ENCODE results near the gene OR4B1. TPM values are rescaled to one million over a fixed set of nuclear protein-coding genes. Genes with fewer than 3 reads are reported as not detected.
A peak's percentile ranks its signal among the peaks of the same experiment; 100 is the strongest.

OR4B1 gene
- total and polyA plus RNA-seq, 2 donors (not counting 1 experiment from before 2014, with no cell fraction given): not detected

DNA sequence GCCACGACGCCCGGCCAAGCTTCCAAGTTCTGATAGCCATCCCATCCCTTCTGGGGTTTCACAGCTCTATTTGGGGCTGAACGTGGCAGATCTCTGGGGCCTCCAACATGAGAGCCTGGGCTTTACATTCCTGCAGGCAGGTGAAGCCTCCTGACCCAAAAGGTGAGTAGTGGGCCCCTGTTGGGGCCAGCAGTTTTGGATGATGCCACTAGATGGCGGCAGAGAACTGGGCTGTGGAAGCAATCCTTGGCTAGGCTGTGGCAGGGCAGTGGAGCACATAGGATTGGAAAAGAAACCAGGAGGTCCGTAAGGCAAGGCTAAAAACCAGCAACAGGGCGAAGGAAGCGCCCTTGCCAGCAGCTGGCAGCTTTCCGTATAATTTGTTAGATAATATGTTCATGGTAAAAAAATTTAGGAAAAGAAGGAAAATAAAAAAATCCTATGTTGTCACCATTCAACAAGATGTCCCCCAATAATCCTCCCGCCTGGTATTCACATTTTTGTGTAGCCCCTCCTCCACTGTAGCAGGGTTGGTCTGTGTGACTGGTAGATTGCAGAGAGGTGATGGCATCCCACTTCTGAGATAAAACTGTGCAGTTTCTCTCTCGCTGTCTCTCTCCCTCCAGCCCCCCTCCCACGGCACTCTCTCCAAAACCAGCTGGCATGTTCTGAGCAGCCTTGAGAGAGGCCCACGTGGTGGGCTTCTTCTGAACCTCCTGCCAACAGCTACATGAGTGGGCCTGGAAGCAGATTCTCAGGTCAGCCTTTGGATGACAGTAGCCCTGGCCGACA lies 43.6 kb upstream of the OR4B1 start:
- Histone ChIP-seq H2AFZ (ENCODE audit: insufficient read depth, low read depth, low read length, poor library complexity, severe bottlenecking) (no peak overlapping the region), H3K9me3 (ENCODE audit: control extremely low read depth in 1 of 3, control insufficient read depth in 2 of 3, insufficient read depth in 1 of 3, low read length in 2 of 3) (no peaks in the 10 kb centered on the region), H3K4me2 (replicated peaks; ENCODE audit: low read depth, low read length, poor library complexity, severe bottlenecking) (no peak overlapping the region), H3K79me2 (ENCODE audit: control insufficient read depth, insufficient read depth, low read length) (no peaks in the 10 kb centered on the region), H3K36me3 (replicated peaks in 1 of 2; ENCODE audit: control extremely low read depth in 1 of 2, control insufficient read depth in 1 of 2, extremely low read depth in 1 of 2, insufficient read depth in 2 of 2, low read length in 1 of 2) (peaks cover 0 to 4% of the 10 kb centered on the region in 2 experiments), H3K9ac (ENCODE audit: low read length) (no peak overlapping the region), H3K27me3 (replicated peaks in 1 of 4; ENCODE audit: control extremely low read depth in 1 of 4, control insufficient read depth in 3 of 4, insufficient read depth in 4 of 4, low read length in 3 of 4) (no peaks in the 10 kb centered on the region), H3K4me3 (ENCODE audit: control extremely low read depth in 1 of 5, extremely low read depth in 1 of 5, insufficient read depth in 1 of 5, low read depth in 2 of 5, low read length in 4 of 5) (no peak overlapping the region), H3K4me1 (ENCODE audit: control insufficient read depth in 2 of 2, insufficient read depth in 2 of 2, low read length in 2 of 2) (peaks cover 9 to 11% of the 10 kb centered on the region in 2 donors), H3K27ac (ENCODE audit: low read length in 2 of 2) (no peak overlapping the region), H4K20me1 (ENCODE audit: control insufficient read depth, insufficient read depth, low read length, poor library complexity, severe bottlenecking) (no peaks in the 10 kb centered on the region)
- POLR2A ChIA-PET: no interaction called here
- ATAC-seq (ENCODE audit: low read depth) (peak; percentile 56), DNase-seq (peak; percentile 62)
- H3K4me3 Mint-ChIP-seq: no peak overlapping the region
- 35% methylated on average over 8 of the region's 14 CpGs for WGBS (ENCODE audit: insufficient coverage)
- H3K27me3 Mint-ChIP-seq: no peaks in the 10 kb centered on the region
- H3K27ac Mint-ChIP-seq: no peak overlapping the region
- CTCF ChIA-PET: interaction anchor here (0.5 to 1.2 kb wide), 4 partner anchors 9 to 437 kb away, joined by 3 to 5 read pairs (median 4); no protein-coding TSS in a partner anchor
- H3K9me3 Mint-ChIP-seq (ENCODE audit: insufficient read depth): no peaks in the 10 kb centered on the region
- H3K4me1 Mint-ChIP-seq: peaks cover 21% of the 10 kb centered on the region
- TF ChIP-seq, protein P1, sequence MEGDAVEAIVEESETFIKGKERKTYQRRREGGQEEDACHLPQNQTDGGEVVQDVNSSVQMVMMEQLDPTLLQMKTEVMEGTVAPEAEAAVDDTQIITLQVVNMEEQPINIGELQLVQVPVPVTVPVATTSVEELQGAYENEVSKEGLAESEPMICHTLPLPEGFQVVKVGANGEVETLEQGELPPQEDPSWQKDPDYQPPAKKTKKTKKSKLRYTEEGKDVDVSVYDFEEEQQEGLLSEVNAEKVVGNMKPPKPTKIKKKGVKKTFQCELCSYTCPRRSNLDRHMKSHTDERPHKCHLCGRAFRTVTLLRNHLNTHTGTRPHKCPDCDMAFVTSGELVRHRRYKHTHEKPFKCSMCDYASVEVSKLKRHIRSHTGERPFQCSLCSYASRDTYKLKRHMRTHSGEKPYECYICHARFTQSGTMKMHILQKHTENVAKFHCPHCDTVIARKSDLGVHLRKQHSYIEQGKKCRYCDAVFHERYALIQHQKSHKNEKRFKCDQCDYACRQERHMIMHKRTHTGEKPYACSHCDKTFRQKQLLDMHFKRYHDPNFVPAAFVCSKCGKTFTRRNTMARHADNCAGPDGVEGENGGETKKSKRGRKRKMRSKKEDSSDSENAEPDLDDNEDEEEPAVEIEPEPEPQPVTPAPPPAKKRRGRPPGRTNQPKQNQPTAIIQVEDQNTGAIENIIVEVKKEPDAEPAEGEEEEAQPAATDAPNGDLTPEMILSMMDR (IDR thresholded peaks at IDR 0.05): peak; percentile 81
- no peak for TF ChIP-seq EZH2 (IDR thresholded peaks at IDR 0.05; ENCODE audit: borderline replicate concordance, insufficient read depth, low read depth, low read length, poor library complexity, severe bottlenecking)
- intact Hi-C loops (cut with micrococcal nuclease): no loop called here

DNA sequence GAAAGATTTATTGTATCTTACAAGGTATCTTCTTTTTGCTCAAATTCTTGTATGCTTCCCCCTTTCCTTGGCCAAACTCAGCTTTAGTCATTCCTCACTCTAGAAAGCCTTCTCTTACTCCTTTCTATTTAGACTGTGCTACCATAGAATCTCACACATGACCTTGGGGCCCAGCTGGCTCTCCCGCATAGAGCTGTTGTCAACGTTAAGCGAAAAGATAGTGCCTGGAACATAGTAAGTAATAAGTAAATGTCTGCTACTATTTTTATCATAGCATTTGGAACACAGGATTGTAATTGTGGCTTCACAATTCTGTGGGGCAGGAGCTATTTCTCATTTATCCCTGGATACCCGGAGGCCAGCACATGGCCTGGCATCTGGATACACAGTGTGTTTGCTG lies 38.9 kb upstream of the OR4B1 start:
- Mint-ChIP-seq H3K9me3 (ENCODE audit: insufficient read depth) (no peaks in the 10 kb centered on the region), H3K4me3 (no peak overlapping the region), H3K27ac (no peak overlapping the region), H3K4me1 (no peaks in the 10 kb centered on the region), H3K27me3 (peaks cover 5% of the 10 kb centered on the region)
- Histone ChIP-seq H4K20me1 (ENCODE audit: control insufficient read depth, insufficient read depth, low read length, poor library complexity, severe bottlenecking) (no peaks in the 10 kb centered on the region), H3K4me2 (replicated peaks; ENCODE audit: low read depth, low read length, poor library complexity, severe bottlenecking) (no peak overlapping the region), H3K79me2 (ENCODE audit: control insufficient read depth, insufficient read depth, low read length) (no peaks in the 10 kb centered on the region), H3K4me3 (ENCODE audit: control extremely low read depth in 1 of 5, extremely low read depth in 1 of 5, insufficient read depth in 1 of 5, low read depth in 2 of 5, low read length in 4 of 5) (no peak overlapping the region), H3K27me3 (replicated peaks in 1 of 4; ENCODE audit: control extremely low read depth in 1 of 4, control insufficient read depth in 3 of 4, insufficient read depth in 4 of 4, low read length in 3 of 4) (no peaks in the 10 kb centered on the region), H3K9me3 (ENCODE audit: control extremely low read depth in 1 of 3, control insufficient read depth in 2 of 3, insufficient read depth in 1 of 3, low read length in 2 of 3) (no peaks in the 10 kb centered on the region), H3K4me1 (ENCODE audit: control insufficient read depth in 2 of 2, insufficient read depth in 2 of 2, low read length in 2 of 2) (no peaks in the 10 kb centered on the region), H2AFZ (ENCODE audit: insufficient read depth, low read depth, low read length, poor library complexity, severe bottlenecking) (no peak overlapping the region), H3K9ac (ENCODE audit: low read length) (no peak overlapping the region), H3K36me3 (replicated peaks in 1 of 2; ENCODE audit: control extremely low read depth in 1 of 2, control insufficient read depth in 1 of 2, extremely low read depth in 1 of 2, insufficient read depth in 2 of 2, low read length in 1 of 2) (no peaks in the 10 kb centered on the region), H3K27ac (ENCODE audit: low read length in 2 of 2) (no peak overlapping the region)
- DNase-seq (no peak), ATAC-seq (ENCODE audit: low read depth) (no peak)
- no peak for TF ChIP-seq EZH2 (IDR thresholded peaks at IDR 0.05; ENCODE audit: borderline replicate concordance, insufficient read depth, low read depth, low read length, poor library complexity, severe bottlenecking)
- TF ChIP-seq, protein P1 (IDR thresholded peaks at IDR 0.05): no peak
- WGBS (ENCODE audit: insufficient coverage): 89% methylated on average over 1 of the region's 4 CpGs
- ChIA-PET POLR2A (no interaction called here), CTCF (no interaction called here)
- intact Hi-C loops (cut with micrococcal nuclease): no loop called here

Data from B cell (primary cell).